K562 (cell line): ENCODE results near the gene VPS13C. TPM values are rescaled to one million over a fixed set of nuclear protein-coding genes. Genes with fewer than 3 reads are reported as not detected.

Source experiments
- BHLHE40 ChIP-seq: IDR thresholded peaks from 2 replicates; pipeline ENCODE4 v1.6.1; 2011; ENCODE audit warnings: low read length, improper control_type of control experiment
- BRD4 ChIP-seq: fragments of 200-600 bp; sonication (generic); IDR thresholded peaks from 2 replicates; pipeline ENCODE4 v1.6.1; 2017; ENCODE audit warnings: inconsistent platforms
- PCBP1 ChIP-seq: fragments of 200-400 bp; formaldehyde crosslinking; IDR thresholded peaks from 2 replicates; pipeline ENCODE4 v1.6.1; 2018; ENCODE audit warnings: mild to moderate bottlenecking, low read depth, low read length; ENCODE audit not compliant: poor library complexity, severe bottlenecking
- POLR2H ChIP-seq: IDR thresholded peaks from 2 replicates; pipeline ENCODE4 v1.6.1; 2016; ENCODE audit warnings: missing genetic modification characterization, low read depth, mild to moderate bottlenecking, control low read depth, missing compliant biosample characterization, moderate library complexity
- RAD21 ChIP-seq, 2 experiments: fragments of 250-450 bp in 1 of 2; fragments of 450-650 bp in 1 of 2; sonication (Bioruptor Pico) in 1 of 2; formaldehyde crosslinking in 1 of 2; IDR thresholded peaks in 1 of 2; conservative IDR thresholded peaks in 1 of 2; 2 replicates each; pipeline versions ENCODE4 v1.4.0 to v1.8.0; 2020 to 2022; ENCODE audit warnings: mild to moderate bottlenecking in 2 of 2, moderate library complexity in 1 of 2
- RUNX1 ChIP-seq: sonication (generic); IDR thresholded peaks from 2 replicates; pipeline ENCODE4 v1.6.1; 2016; ENCODE audit warnings: antibody characterized with exemption, low read depth
- SMARCA5 ChIP-seq: fragments of 450-650 bp; IDR thresholded peaks from 2 replicates; pipeline ENCODE4 v1.6.1; 2016
- ZNF197 ChIP-seq: fragments of 200-800 bp; sonication (Bioruptor generic); IDR thresholded peaks from 2 replicates; pipeline ENCODE4 v1.6.1; 2016; ENCODE audit warnings: low read depth, missing genetic modification characterization, missing compliant biosample characterization
- ZNF695 ChIP-seq: fragments of 450-650 bp; formaldehyde crosslinking; IDR thresholded peaks from 2 replicates; pipeline ENCODE4 v1.4.0; 2020; ENCODE audit warnings: mild to moderate bottlenecking, moderate library complexity
- polyA plus RNA-seq, 8 experiments: library from polyadenylated mRNA; depleted of rRNA in 4 of 8; stranded (reverse) in 5 of 8; unstranded in 3 of 8; fragments of >200 nt; fragmentation: Nextera tagmentation in 2 of 8; fragmentation: Illumina TruSeq in 1 of 8; extraction: Ambion mirVana in 2 of 8; extraction: Trizol in 1 of 8; gene quantifications; 2 replicates each; pipeline versions ENCODE4 v1.2.1 to v1.2.3, GENCODE V29; 2011 to 2014; ENCODE audit warnings: inconsistent platforms in 1 of 8, missing spikeins in 1 of 8
- total RNA-seq, 7 experiments: library from RNA; depleted of rRNA in 6 of 7; stranded (reverse); fragments of >200 nt in 6 of 7; fragmentation: Illumina TruSeq in 2 of 7; extraction: Trizol in 2 of 7; gene quantifications; 2 replicates each; pipeline versions ENCODE4 v1.2.1 to v1.2.3, GENCODE V29; 2011 to 2021; ENCODE audit warnings: low replicate concordance in 1 of 7
- TF ChIP-seq, protein P1 (sequence below): fragments of 200-800 bp; sonication (Bioruptor generic); IDR thresholded peaks from 2 replicates; pipeline ENCODE4 v1.6.1; 2016; ENCODE audit warnings: missing genetic modification characterization, missing compliant biosample characterization
- TF ChIP-seq, protein P2 (sequence below), 2 experiments: fragments of 450-650 bp in 1 of 2; sonication (generic) in 1 of 2; formaldehyde crosslinking in 1 of 2; IDR thresholded peaks; 2 replicates each; pipeline versions ENCODE4 v1.7.1 to v1.9.0; 2016 to 2022; ENCODE audit warnings: inconsistent platforms in 1 of 2, mild to moderate bottlenecking in 1 of 2, missing genetic modification reagents in 1 of 2
- TF ChIP-seq, protein P3 (sequence below), 2 experiments: IDR thresholded peaks; 2 replicates each; pipeline ENCODE4 v1.6.1; 2011; ENCODE audit warnings: borderline replicate concordance in 1 of 2, control low read depth in 1 of 2, low read depth in 1 of 2, low read length in 1 of 2, mild to moderate bottlenecking in 1 of 2, mixed read lengths in 1 of 2, moderate library complexity in 1 of 2; ENCODE audit not compliant: insufficient read depth in 1 of 2, insufficient read length in 1 of 2, poor library complexity in 1 of 2, severe bottlenecking in 1 of 2; ENCODE audit errors: extremely low read depth in 1 of 2

Gene VPS13C
- total and polyA plus RNA-seq, 9 of the 15 experiments (the other 6 are each of a cell fraction or from before 2014, with no cell fraction given), result 5.2 to 32.3 (median 15.7) TPM

DNA sequence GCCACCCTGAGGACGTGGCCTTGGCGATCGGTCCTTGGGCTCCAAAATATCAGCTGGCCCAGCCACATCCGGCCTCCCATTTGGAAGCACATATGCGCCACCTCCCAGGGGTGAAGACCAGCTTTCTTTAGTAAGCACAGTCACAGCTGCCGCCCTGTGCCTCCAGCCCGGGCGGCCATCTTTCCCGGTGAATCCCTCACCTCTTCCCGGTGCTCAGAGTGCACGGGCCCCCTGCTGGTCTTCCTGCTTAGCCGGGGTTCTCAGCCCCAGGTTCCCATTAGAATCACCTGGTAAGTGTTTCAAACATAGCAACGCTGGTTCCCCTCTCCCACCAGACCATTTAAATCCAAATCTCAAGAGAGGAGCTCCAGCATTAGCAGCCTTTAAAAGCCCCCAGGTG is 232.2 kb downstream of the VPS13C start (continued):
- TF ChIP-seq, protein P1, sequence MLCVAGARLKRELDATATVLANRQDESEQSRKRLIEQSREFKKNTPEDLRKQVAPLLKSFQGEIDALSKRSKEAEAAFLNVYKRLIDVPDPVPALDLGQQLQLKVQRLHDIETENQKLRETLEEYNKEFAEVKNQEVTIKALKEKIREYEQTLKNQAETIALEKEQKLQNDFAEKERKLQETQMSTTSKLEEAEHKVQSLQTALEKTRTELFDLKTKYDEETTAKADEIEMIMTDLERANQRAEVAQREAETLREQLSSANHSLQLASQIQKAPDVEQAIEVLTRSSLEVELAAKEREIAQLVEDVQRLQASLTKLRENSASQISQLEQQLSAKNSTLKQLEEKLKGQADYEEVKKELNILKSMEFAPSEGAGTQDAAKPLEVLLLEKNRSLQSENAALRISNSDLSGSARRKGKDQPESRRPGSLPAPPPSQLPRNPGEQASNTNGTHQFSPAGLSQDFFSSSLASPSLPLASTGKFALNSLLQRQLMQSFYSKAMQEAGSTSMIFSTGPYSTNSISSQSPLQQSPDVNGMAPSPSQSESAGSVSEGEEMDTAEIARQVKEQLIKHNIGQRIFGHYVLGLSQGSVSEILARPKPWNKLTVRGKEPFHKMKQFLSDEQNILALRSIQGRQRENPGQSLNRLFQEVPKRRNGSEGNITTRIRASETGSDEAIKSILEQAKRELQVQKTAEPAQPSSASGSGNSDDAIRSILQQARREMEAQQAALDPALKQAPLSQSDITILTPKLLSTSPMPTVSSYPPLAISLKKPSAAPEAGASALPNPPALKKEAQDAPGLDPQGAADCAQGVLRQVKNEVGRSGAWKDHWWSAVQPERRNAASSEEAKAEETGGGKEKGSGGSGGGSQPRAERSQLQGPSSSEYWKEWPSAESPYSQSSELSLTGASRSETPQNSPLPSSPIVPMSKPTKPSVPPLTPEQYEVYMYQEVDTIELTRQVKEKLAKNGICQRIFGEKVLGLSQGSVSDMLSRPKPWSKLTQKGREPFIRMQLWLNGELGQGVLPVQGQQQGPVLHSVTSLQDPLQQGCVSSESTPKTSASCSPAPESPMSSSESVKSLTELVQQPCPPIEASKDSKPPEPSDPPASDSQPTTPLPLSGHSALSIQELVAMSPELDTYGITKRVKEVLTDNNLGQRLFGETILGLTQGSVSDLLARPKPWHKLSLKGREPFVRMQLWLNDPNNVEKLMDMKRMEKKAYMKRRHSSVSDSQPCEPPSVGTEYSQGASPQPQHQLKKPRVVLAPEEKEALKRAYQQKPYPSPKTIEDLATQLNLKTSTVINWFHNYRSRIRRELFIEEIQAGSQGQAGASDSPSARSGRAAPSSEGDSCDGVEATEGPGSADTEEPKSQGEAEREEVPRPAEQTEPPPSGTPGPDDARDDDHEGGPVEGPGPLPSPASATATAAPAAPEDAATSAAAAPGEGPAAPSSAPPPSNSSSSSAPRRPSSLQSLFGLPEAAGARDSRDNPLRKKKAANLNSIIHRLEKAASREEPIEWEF (CRISPR knock-in tag), result no peak
- TF ChIP-seq POLR2H (tag) (no peak), SMARCA5 (no peak), BHLHE40 (no peak), BRD4 (no peak), RUNX1 (no peak), ZNF197 (no peak), ZNF695 (CRISPR knock-in tag) (no peak), RAD21 (CRISPR knock-in tag; conservative IDR thresholded peaks at IDR 0.05 in 1 of 2, IDR thresholded peaks at IDR 0.05 in 1 of 2) (peak in 1 of 2 experiments; percentile 29; a peak in 1 of 4 replicates), PCBP1 (no peak)
- TF ChIP-seq, protein P2, sequence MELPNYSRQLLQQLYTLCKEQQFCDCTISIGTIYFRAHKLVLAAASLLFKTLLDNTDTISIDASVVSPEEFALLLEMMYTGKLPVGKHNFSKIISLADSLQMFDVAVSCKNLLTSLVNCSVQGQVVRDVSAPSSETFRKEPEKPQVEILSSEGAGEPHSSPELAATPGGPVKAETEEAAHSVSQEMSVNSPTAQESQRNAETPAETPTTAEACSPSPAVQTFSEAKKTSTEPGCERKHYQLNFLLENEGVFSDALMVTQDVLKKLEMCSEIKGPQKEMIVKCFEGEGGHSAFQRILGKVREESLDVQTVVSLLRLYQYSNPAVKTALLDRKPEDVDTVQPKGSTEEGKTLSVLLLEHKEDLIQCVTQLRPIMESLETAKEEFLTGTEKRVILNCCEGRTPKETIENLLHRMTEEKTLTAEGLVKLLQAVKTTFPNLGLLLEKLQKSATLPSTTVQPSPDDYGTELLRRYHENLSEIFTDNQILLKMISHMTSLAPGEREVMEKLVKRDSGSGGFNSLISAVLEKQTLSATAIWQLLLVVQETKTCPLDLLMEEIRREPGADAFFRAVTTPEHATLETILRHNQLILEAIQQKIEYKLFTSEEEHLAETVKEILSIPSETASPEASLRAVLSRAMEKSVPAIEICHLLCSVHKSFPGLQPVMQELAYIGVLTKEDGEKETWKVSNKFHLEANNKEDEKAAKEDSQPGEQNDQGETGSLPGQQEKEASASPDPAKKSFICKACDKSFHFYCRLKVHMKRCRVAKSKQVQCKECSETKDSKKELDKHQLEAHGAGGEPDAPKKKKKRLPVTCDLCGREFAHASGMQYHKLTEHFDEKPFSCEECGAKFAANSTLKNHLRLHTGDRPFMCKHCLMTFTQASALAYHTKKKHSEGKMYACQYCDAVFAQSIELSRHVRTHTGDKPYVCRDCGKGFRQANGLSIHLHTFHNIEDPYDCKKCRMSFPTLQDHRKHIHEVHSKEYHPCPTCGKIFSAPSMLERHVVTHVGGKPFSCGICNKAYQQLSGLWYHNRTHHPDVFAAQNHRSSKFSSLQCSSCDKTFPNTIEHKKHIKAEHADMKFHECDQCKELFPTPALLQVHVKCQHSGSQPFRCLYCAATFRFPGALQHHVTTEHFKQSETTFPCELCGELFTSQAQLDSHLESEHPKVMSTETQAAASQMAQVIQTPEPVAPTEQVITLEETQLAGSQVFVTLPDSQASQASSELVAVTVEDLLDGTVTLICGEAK (IDR thresholded peaks at IDR 0.05), result no peak
- TF ChIP-seq, protein P2 (CRISPR knock-in tag; IDR thresholded peaks at IDR 0.05), result no peak
- TF ChIP-seq, protein P3, sequence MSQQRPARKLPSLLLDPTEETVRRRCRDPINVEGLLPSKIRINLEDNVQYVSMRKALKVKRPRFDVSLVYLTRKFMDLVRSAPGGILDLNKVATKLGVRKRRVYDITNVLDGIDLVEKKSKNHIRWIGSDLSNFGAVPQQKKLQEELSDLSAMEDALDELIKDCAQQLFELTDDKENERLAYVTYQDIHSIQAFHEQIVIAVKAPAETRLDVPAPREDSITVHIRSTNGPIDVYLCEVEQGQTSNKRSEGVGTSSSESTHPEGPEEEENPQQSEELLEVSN (IDR thresholded peaks at IDR 0.05; ENCODE audit: borderline replicate concordance in 1 of 2, extremely low read depth in 1 of 2, insufficient read depth in 1 of 2, insufficient read length in 1 of 2, low read depth in 1 of 2, low read length in 1 of 2, poor library complexity in 1 of 2, severe bottlenecking in 1 of 2), result no peak
